Heart right ventricle (tissue), 16 donors: Measurements from ENCODE around the gene DYNC1I1. TPM values are rescaled to one million over a fixed set of nuclear protein-coding genes. Genes with fewer than 3 reads are reported as not detected.

Experiments used
- ATAC-seq, 8 donors: fragments of 200-7000 bp; cut with Tn5 transposase; one replicate each; pipeline ENCODE4 v1.9.1; 2020; ENCODE audit warnings: mild to moderate bottlenecking in 8 of 8, moderate library complexity in 8 of 8, moderate number of reproducible peaks in 1 of 8
- DNase-seq, 2 donors: peaks; one replicate each; pipeline ENCODE4 v3.0.0-alpha.2; 2020
- H3K27ac ChIP-seq, 10 donors: fragments of 200-600 bp; sonication (generic) in 2 of 10; one replicate each; pipeline versions ENCODE4 v1.5.0 to v1.8.0; 2020 to 2022; ENCODE audit warnings: mild to moderate bottlenecking in 3 of 10
- H3K27me3 ChIP-seq, 7 donors: fragments of 200-600 bp; one replicate each; pipeline ENCODE4 v1.8.0; 2021 to 2022; ENCODE audit warnings: mild to moderate bottlenecking in 2 of 7
- H3K36me3 ChIP-seq, 9 donors: fragments of 200-600 bp; sonication (generic) in 1 of 9; one replicate each; pipeline versions ENCODE4 v1.5.0 to v1.8.0; 2020 to 2022; ENCODE audit warnings: mild to moderate bottlenecking in 2 of 9
- H3K4me1 ChIP-seq, 9 donors: fragments of 200-600 bp; sonication (generic) in 1 of 9; one replicate each; pipeline versions ENCODE4 v1.5.0 to v1.8.0; 2020 to 2022; ENCODE audit warnings: mild to moderate bottlenecking in 4 of 9
- H3K4me3 ChIP-seq, 10 donors: fragments of 200-600 bp; sonication (generic) in 2 of 10; one replicate each; pipeline versions ENCODE4 v1.5.0 to v1.8.0; 2020 to 2022; ENCODE audit warnings: mild to moderate bottlenecking in 7 of 10, moderate library complexity in 2 of 10
- H3K9me3 ChIP-seq, 11 donors: fragments of 200-600 bp in 10 of 11; sonication (generic) in 2 of 11; one replicate each; pipeline versions ENCODE4 v1.5.0 to v1.8.0; 2013 to 2022; ENCODE audit warnings: mild to moderate bottlenecking in 2 of 11, control low read depth in 1 of 11, moderate library complexity in 1 of 11
- CTCF ChIP-seq, 9 donors: fragments of 200-600 bp; sonication (generic) in 2 of 9; IDR thresholded peaks; one replicate each; pipeline versions ENCODE4 v1.5.0 to v1.8.0; 2021 to 2022; ENCODE audit warnings: antibody characterized with exemption in 9 of 9, mild to moderate bottlenecking in 5 of 9, moderate library complexity in 1 of 9
- WGBS, 2 donors: extraction: QIAGEN DNeasy Blood & Tissue Kit; methylation state at CpG; one replicate each; pipeline ENCODE4 v1.1.7; 2013; ENCODE audit warnings: inconsistent platforms in 1 of 2; 5-methylcytosine and 5-hydroxymethylcytosine counted together
- intact Hi-C, 10 donors: fragments of 100-400 bp; cut with DNase I; formaldehyde crosslinking; loops; one replicate each; pipeline versions ENCODE4 v1.11.1 to v1.14.2; 2022
- polyA plus RNA-seq, 2 donors: library from polyadenylated mRNA; stranded (reverse); fragments of 200-250 nt; gene quantifications; one replicate each; pipeline ENCODE4 v1.2.3, GENCODE V29; 2013
- total RNA-seq, 10 donors: library from RNA; stranded (reverse); fragmentation: NEBNext Ultra II Directional in 3 of 10; extraction: Animal tissue kit (Norgen Biotek cat#: 25700) in 3 of 10; gene quantifications; one replicate each; pipeline versions ENCODE4 v1.2.1 to v1.2.4, GENCODE V29; 2021 to 2023
- donor health status: Arrhythmogenic right ventricular cardiomyopathy.
- donor health status: ischemic (EF 13 %, LVEDD 7.1; RV severe dilation, severe dysfunction).
- donor health status: healthy with polysubstance abuse.
- donor health status: DM: no; HTN: yes; CAD: no.
- donor health status: DM: no; HTN: no; CAD: no.
- donor health status: ischemic (EF 25% LVEDD 6.9; RV normal size, moderate dysfunction).
- donor health status: ischemic (EF 25% LVEDD 5.7; RV mildly dilated, moderate dysfunction).
- donor health status: healthy.
- donor health status: DM: yes; HTN: yes; CAD: no.
- donor health status: Ischemic cardiomyopathy.
- donor health status: ischemic (EF 35%, LVEDD 5.7; RV mildly dilated, moderate dysfunction).
- donor health status: nonischemic (EF 11% LVEDD 7.7; RV severe dilation, severe dysfunction).
- donor health status: DM: yes; HTN: yes; CAD: no.
- donor health status: PGD.
- donor health status: ischemic (EF 29% LVEDD 5.4; RV normal size, mild dysfunction).
- donor health status: nonischemic (EF 23%, LVEDD 6.1; RV moderate dilation, normal function).

DYNC1I1 gene
- total and polyA plus RNA-seq, 12 donors = 6.4 to 43.4 (median 35.6) TPM

DNA sequence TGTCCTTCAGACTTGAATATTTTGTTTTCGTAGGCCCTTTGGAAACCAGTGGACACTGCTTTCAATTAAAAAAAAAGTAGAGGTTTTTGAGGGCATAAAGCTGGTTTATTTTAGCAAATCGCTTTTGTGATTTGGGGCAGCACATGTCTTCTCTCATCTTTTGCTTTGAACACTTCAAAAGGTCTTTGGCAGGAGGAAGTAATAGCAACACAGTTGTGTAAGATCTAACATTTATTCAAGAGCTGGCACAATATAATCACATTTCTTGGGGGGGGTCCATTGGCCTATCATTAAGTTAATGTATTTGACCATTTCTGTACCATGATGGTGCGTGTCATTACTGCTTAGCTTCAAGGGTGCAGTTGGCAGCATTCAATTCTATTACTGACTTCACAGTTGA, 42.4 kb downstream of the DYNC1I1 start:
- intact Hi-C loops = no loop called here

GRCh38 chr7:95817866-95818640, 45.7 kb downstream of the DYNC1I1 start:
- no peak for ATAC-seq
- intact Hi-C loops = no loop called here

More for the DNA sequence above, 42.4 kb downstream of the DYNC1I1 start:
- peaks cover 0 to 10% (median 0%) of the 10 kb centered on the region in 9 donors for H3K36me3 ChIP-seq
- no peak for TF ChIP-seq CTCF (IDR thresholded peaks at IDR 0.05)
- no peak overlapping the region for H3K4me3 ChIP-seq
- DNase-seq (no peak), ATAC-seq (no peak)
- no peak overlapping the region for H3K27ac ChIP-seq
- no peaks in the 10 kb centered on the region for H3K27me3 ChIP-seq
- H3K4me1 ChIP-seq = peaks cover 0 to 9% (median 0%) of the 10 kb centered on the region in 9 donors
- no peaks in the 10 kb centered on the region for H3K9me3 ChIP-seq
- 90 to 95% methylated on average over 3 of the region's 3 CpGs for WGBS, 2 donors

GRCh38 chr7:95820778-95821177, 48.4 kb downstream of the DYNC1I1 start:
- DNase-seq (no peak), ATAC-seq (no peak)
- no peak overlapping the region for H3K27ac ChIP-seq
- TF ChIP-seq CTCF (IDR thresholded peaks at IDR 0.05) = no peak
- WGBS, 2 donors = 76 to 92% methylated on average over 7 of the region's 7 CpGs
- H3K27me3 ChIP-seq = no peaks in the 10 kb centered on the region
- intact Hi-C loops = no loop called here
- H3K4me3 ChIP-seq = no peak overlapping the region
- no peaks in the 10 kb centered on the region for H3K9me3 ChIP-seq
- peaks cover 0 to 9% (median 0%) of the 10 kb centered on the region in 9 donors for H3K36me3 ChIP-seq
- H3K4me1 ChIP-seq = no peaks in the 10 kb centered on the region

More at GRCh38 chr7:95817866-95818640, 45.7 kb downstream of the DYNC1I1 start:
- WGBS, 2 donors = 68 to 76% methylated on average over 6 of the region's 6 CpGs
- Histone ChIP-seq H3K4me1 (no peaks in the 10 kb centered on the region), H3K36me3 (peaks cover 0 to 14% (median 0%) of the 10 kb centered on the region in 9 donors), H3K4me3 (no peak overlapping the region), H3K27ac (no peak overlapping the region), H3K9me3 (no peaks in the 10 kb centered on the region), H3K27me3 (no peaks in the 10 kb centered on the region)
- no peak for DNase-seq
- no peak for TF ChIP-seq CTCF (IDR thresholded peaks at IDR 0.05)

- Histone ChIP-seq H3K4me1 (no peaks in the 10 kb centered on the region), H3K27ac (no peak overlapping the region), H3K36me3 (peaks cover 0 to 9% (median 0%) of the 10 kb centered on the region in 9 donors), H3K4me3 (no peak overlapping the region), H3K9me3 (no peaks in the 10 kb centered on the region), H3K27me3 (no peaks in the 10 kb centered on the region)
- TF ChIP-seq CTCF (IDR thresholded peaks at IDR 0.05) = no peak
- intact Hi-C loops = no loop called here
- no peak for DNase-seq
- no peak for ATAC-seq
- WGBS, 2 donors = 61 to 75% methylated on average over 3 of the region's 3 CpGs
These were observed 50.4 kb downstream of the DYNC1I1 start for GRCh38 chr7:95822717-95823116.
